ENCODE measurements around the gene SVOP.

SVOP gene

DNA sequence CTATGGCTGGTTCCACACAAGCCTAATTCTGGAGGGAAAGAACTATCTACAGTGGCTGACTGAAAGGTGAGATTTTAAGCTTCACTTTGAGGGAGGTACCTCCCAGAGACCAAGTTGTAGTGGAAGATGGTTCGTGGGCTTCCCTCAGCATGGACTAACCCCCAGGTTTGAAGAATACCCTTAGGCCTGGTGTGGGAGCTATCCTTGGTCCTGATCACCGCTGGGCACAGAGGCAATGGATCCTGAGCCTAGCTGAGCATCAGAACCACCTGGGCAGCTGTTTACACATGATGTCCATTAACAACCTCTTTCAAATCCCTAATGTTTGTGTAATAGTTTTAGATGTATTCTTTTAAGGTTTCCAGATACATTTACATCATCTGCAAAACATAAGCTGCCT, 130.7 kb downstream of the SVOP start:
- Histone ChIP-seq H3K4ac (ENCODE audit: low read depth, low read length) (no peak overlapping the region), H2AFZ (ENCODE audit: insufficient read depth, low read length, poor library complexity) (no peak overlapping the region), H3K79me2 (ENCODE audit: control insufficient read depth, insufficient read depth, low read length, poor library complexity) (no peaks in the 10 kb centered on the region), H3K27me3 (ENCODE audit: insufficient read depth, low read length) (peaks cover 3% of the 10 kb centered on the region), H2BK120ac (ENCODE audit: insufficient read depth, low read length, poor library complexity) (no peak overlapping the region), H3K9ac (ENCODE audit: low read length) (no peak overlapping the region), H3K79me1 (ENCODE audit: low read length) (no peaks in the 10 kb centered on the region), H2AK5ac (ENCODE audit: low read length) (no peak overlapping the region), H3K4me1 (ENCODE audit: control insufficient read depth in 1 of 2, insufficient read depth in 2 of 2, low read length in 2 of 2) (no peaks in the 10 kb centered on the region), H3K23ac (ENCODE audit: low read length) (no peak overlapping the region), H4K8ac (ENCODE audit: low read depth, low read length) (no peak overlapping the region), H3K18ac (ENCODE audit: low read length) (no peak overlapping the region), H3K14ac (ENCODE audit: low read length) (no peak overlapping the region), H3K36me3 (ENCODE audit: control insufficient read depth in 1 of 2, insufficient read depth in 2 of 2, low read length in 2 of 2) (no peaks in the 10 kb centered on the region), H4K12ac (ENCODE audit: low read depth, low read length) (no peak overlapping the region), H3K4me2 (ENCODE audit: low read length) (no peak overlapping the region), H3K4me3 (ENCODE audit: low read depth, low read length) (no peak overlapping the region), H3K9me3 (ENCODE audit: insufficient read depth, low read depth, low read length) (peaks cover 1% of the 10 kb centered on the region), H2BK12ac (ENCODE audit: low read length) (no peak overlapping the region), H3K27ac (ENCODE audit: low read depth, low read length) (no peak overlapping the region), H2BK5ac (ENCODE audit: low read depth, low read length, poor library complexity) (no peak overlapping the region), H4K91ac (ENCODE audit: low read depth, low read length) (no peak overlapping the region)
- DNase-seq = peak in 1 of 2 donors; percentile 49
- no CpG with 5 or more reads among the region's 2 CpGs for WGBS (ENCODE audit: extremely low coverage, insufficient coverage, insufficient read length)

DNA sequence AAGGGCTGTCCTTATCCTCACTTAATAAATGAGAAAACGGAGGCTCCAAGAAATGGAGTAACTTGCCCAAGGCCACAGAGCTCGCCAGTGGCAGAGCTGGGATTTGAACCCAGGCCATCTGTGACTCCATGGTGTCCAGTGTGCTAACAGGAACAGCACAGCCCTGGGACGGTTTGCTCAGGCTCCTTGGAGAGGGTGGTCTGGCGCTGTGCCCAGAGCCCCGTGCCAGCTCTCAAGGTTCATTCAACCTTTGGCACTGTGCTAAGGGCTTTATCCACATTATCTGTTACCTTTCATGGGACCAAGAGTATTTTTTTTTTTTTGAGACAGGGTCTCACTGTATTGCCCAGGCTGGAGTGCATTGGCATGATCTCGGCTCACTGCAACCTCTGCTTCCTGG, 132.8 kb downstream of the SVOP start:
- no peak overlapping the region for H3K9ac ChIP-seq (ENCODE audit: low read length)
- no peaks in the 10 kb centered on the region for H3K79me2 ChIP-seq (ENCODE audit: control insufficient read depth, insufficient read depth, low read length, poor library complexity)
- no peak overlapping the region for H4K12ac ChIP-seq (ENCODE audit: low read depth, low read length)
- no peak overlapping the region for H3K4me3 ChIP-seq (ENCODE audit: low read depth, low read length)
- no peak overlapping the region for H3K14ac ChIP-seq (ENCODE audit: low read length)
- H3K27me3 ChIP-seq (ENCODE audit: insufficient read depth, low read length) = peaks cover 3% of the 10 kb centered on the region
- no peaks in the 10 kb centered on the region for H3K79me1 ChIP-seq (ENCODE audit: low read length)
- no peak overlapping the region for H3K4me2 ChIP-seq (ENCODE audit: low read length)
- H3K18ac ChIP-seq (ENCODE audit: low read length) = no peak overlapping the region
- H2BK120ac ChIP-seq (ENCODE audit: insufficient read depth, low read length, poor library complexity) = no peak overlapping the region
- H3K36me3 ChIP-seq (ENCODE audit: control insufficient read depth in 1 of 2, insufficient read depth in 2 of 2, low read length in 2 of 2) = no peaks in the 10 kb centered on the region
- DNase-seq = no peak
- H2BK12ac ChIP-seq (ENCODE audit: low read length) = no peak overlapping the region
- H2BK5ac ChIP-seq (ENCODE audit: low read depth, low read length, poor library complexity) = no peak overlapping the region
- peaks cover 2% of the 10 kb centered on the region for H3K9me3 ChIP-seq (ENCODE audit: insufficient read depth, low read depth, low read length)
- no peak overlapping the region for H3K23ac ChIP-seq (ENCODE audit: low read length)
- no peak overlapping the region for H4K8ac ChIP-seq (ENCODE audit: low read depth, low read length)
- H3K4me1 ChIP-seq (ENCODE audit: control insufficient read depth in 1 of 2, insufficient read depth in 2 of 2, low read length in 2 of 2) = no peaks in the 10 kb centered on the region
- no peak overlapping the region for H3K4ac ChIP-seq (ENCODE audit: low read depth, low read length)
- no peak overlapping the region for H2AK5ac ChIP-seq (ENCODE audit: low read length)
- H3K27ac ChIP-seq (ENCODE audit: low read depth, low read length) = no peak overlapping the region
- H4K91ac ChIP-seq (ENCODE audit: low read depth, low read length) = no peak overlapping the region
- no CpG with 5 or more reads among the region's 6 CpGs for WGBS (ENCODE audit: extremely low coverage, insufficient coverage, insufficient read length)
- no peak overlapping the region for H2AFZ ChIP-seq (ENCODE audit: insufficient read depth, low read length, poor library complexity)

GRCh38 chr12:108886873-108887629, 133.8 kb downstream of the SVOP start:
- Histone ChIP-seq H3K27me3 (ENCODE audit: insufficient read depth, low read length) (peaks cover 3% of the 10 kb centered on the region), H3K4me1 (ENCODE audit: control insufficient read depth in 1 of 2, insufficient read depth in 2 of 2, low read length in 2 of 2) (no peaks in the 10 kb centered on the region), H3K9ac (ENCODE audit: low read length) (no peak overlapping the region), H3K36me3 (ENCODE audit: control insufficient read depth in 1 of 2, insufficient read depth in 2 of 2, low read length in 2 of 2) (no peaks in the 10 kb centered on the region), H3K79me1 (ENCODE audit: low read length) (peaks cover 3% of the 10 kb centered on the region), H3K9me3 (ENCODE audit: insufficient read depth, low read depth, low read length) (peaks cover 2% of the 10 kb centered on the region), H2AFZ (ENCODE audit: insufficient read depth, low read length, poor library complexity) (no peak overlapping the region), H3K4me3 (ENCODE audit: low read depth, low read length) (no peak overlapping the region), H2BK5ac (ENCODE audit: low read depth, low read length, poor library complexity) (no peak overlapping the region), H2BK120ac (ENCODE audit: insufficient read depth, low read length, poor library complexity) (no peak overlapping the region), H3K4me2 (ENCODE audit: low read length) (no peak overlapping the region), H3K18ac (ENCODE audit: low read length) (no peak overlapping the region), H3K14ac (ENCODE audit: low read length) (no peak overlapping the region), H4K12ac (ENCODE audit: low read depth, low read length) (no peak overlapping the region), H3K4ac (ENCODE audit: low read depth, low read length) (no peak overlapping the region), H3K23ac (ENCODE audit: low read length) (no peak overlapping the region), H4K91ac (ENCODE audit: low read depth, low read length) (no peak overlapping the region), H4K8ac (ENCODE audit: low read depth, low read length) (no peak overlapping the region), H2AK5ac (ENCODE audit: low read length) (no peak overlapping the region), H3K27ac (ENCODE audit: low read depth, low read length) (no peak overlapping the region), H2BK12ac (ENCODE audit: low read length) (no peak overlapping the region), H3K79me2 (ENCODE audit: control insufficient read depth, insufficient read depth, low read length, poor library complexity) (no peaks in the 10 kb centered on the region)
- DNase-seq = no peak
- WGBS (ENCODE audit: extremely low coverage, insufficient coverage, insufficient read length) = no CpG with 5 or more reads among the region's 9 CpGs

DNA sequence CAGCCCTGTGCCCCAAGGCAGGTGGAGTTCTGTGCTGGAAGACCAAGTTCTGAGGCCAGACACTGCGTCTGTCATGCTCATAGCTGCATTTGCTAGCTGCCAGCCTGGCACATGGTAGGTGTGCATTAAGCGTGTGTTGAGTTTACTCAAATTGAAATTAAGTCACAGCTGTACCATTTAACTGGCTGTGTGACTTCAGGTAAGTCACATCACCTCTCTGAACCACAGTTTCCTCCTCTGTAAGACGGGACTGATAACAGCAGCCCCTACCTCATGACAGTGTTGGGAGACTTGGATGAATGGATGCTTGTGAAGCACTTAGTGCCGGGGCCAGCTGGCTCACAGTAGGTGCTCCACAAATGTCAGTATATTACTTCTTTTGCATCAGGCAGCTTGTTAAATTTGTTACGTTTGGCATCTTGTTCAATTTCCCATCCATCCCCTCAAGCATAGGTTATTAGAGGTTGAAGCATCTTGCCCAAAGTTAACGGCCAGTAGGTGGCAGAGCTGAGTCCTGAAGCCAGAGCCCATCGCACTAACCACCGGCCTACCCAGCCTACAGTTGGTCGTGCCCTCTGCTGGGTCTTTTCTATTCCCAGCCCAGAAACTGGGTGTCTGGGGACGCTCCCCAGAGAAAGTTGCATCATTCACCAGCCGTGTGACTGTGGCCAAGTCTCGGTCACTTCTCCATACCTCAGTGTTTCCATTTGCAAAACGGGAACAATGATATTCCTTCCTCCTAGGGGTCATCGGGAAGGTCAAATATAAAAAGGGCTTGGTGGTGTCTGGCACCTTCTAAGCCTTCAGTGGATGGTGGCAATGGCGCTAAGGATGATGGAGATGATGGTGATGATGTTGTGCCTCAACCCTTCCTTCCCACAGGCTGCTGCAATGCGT, 136.5 kb downstream of the SVOP start:
- H2BK120ac ChIP-seq (ENCODE audit: insufficient read depth, low read length, poor library complexity) = no peak overlapping the region
- H3K4ac ChIP-seq (ENCODE audit: low read depth, low read length) = no peak overlapping the region
- no peak overlapping the region for H3K4me3 ChIP-seq (ENCODE audit: low read depth, low read length)
- H3K79me1 ChIP-seq (ENCODE audit: low read length) = peaks cover 3% of the 10 kb centered on the region
- H2BK5ac ChIP-seq (ENCODE audit: low read depth, low read length, poor library complexity) = no peak overlapping the region
- H3K23ac ChIP-seq (ENCODE audit: low read length) = no peak overlapping the region
- no peak overlapping the region for H3K9ac ChIP-seq (ENCODE audit: low read length)
- peaks cover 0 to 4% of the 10 kb centered on the region in 2 experiments for H3K4me1 ChIP-seq (ENCODE audit: control insufficient read depth in 1 of 2, insufficient read depth in 2 of 2, low read length in 2 of 2)
- no peak overlapping the region for H4K12ac ChIP-seq (ENCODE audit: low read depth, low read length)
- no peak overlapping the region for H2AK5ac ChIP-seq (ENCODE audit: low read length)
- no peak overlapping the region for H4K91ac ChIP-seq (ENCODE audit: low read depth, low read length)
- H3K27ac ChIP-seq (ENCODE audit: low read depth, low read length) = no peak overlapping the region
- peaks cover 3% of the 10 kb centered on the region for H3K27me3 ChIP-seq (ENCODE audit: insufficient read depth, low read length)
- H3K79me2 ChIP-seq (ENCODE audit: control insufficient read depth, insufficient read depth, low read length, poor library complexity) = no peaks in the 10 kb centered on the region
- no peak overlapping the region for H2AFZ ChIP-seq (ENCODE audit: insufficient read depth, low read length, poor library complexity)
- peak overlapping the region; percentile 8 for H2BK12ac ChIP-seq (ENCODE audit: low read length)
- no peaks in the 10 kb centered on the region for H3K36me3 ChIP-seq (ENCODE audit: control insufficient read depth in 1 of 2, insufficient read depth in 2 of 2, low read length in 2 of 2)
- peaks cover 2% of the 10 kb centered on the region for H3K9me3 ChIP-seq (ENCODE audit: insufficient read depth, low read depth, low read length)
- no peak overlapping the region for H3K14ac ChIP-seq (ENCODE audit: low read length)
- WGBS (ENCODE audit: extremely low coverage, insufficient coverage, insufficient read length) = no CpG with 5 or more reads among the region's 16 CpGs
- no peak overlapping the region for H4K8ac ChIP-seq (ENCODE audit: low read depth, low read length)
- no peak overlapping the region for H3K18ac ChIP-seq (ENCODE audit: low read length)
- H3K4me2 ChIP-seq (ENCODE audit: low read length) = no peak overlapping the region
- peak; percentile 45 to 82 for DNase-seq
